Upper lobe of left lung (tissue), 4 donors: ENCODE data around the gene ZFP36L2.

Source experiments
- EP300 ChIP-seq, 4 donors: sonication (generic); formaldehyde crosslinking; IDR thresholded peaks; one replicate each; pipeline ENCODE4 v1.5.1; 2017; ENCODE audit warnings: antibody characterized with exemption in 4 of 4, control low read depth in 2 of 4
- POLR2A ChIP-seq, 4 donors: fragments of 450-650 bp; IDR thresholded peaks; one replicate each; pipeline ENCODE4 v1.5.1; 2016 to 2017; ENCODE audit warnings: antibody characterized with exemption in 4 of 4, mild to moderate bottlenecking in 2 of 4

DNA sequence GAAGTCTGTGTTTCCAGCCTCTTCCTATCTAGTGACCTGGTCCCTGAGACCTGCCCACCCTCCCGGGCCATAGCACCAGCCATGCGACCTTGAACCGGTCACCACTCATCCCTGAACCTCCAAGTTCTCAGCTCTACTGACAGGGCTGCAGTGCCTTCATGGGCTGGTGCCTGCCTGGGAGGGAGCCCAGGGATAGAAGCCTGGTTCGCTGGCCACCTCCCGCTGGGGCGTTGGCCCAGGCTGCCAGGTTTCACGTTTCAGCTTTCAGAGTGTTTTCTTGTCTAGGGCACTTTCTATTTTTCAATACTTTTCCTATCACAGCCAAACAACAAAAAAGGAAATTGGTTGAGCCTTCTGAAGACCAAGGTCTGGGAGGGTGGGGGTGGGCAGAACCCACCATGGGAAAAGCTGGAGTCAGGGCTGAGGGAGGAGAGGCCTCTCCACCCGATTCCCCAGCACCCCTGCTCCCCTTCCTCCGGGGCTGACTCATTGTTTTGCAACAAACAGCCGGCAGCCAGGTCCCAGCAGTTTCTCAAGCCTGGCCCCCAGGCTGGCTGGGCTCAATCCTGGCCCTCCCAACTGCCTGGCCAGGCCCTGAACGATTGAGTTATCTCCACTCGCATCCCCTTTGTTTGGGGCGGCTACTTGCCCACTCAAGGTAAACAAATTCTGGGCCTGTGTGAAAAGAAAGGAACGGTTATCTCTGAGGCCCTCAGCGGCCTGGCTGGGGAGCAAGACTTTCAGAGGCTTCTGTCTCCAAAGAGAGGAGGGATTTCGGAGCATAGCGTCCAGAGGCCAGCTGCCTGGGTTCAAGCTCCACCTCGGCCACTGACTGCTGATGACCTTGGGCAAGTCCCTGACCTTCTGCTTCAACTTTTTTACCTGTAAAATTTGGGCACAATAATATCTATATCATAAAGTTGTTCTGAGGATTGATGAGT is 47.5 kb downstream of the ZFP36L2 start:
- TF ChIP-seq POLR2A (IDR thresholded peaks at IDR 0.05) (peak in 1 of 4 donors; percentile 46), EP300 (IDR thresholded peaks at IDR 0.05) (no peak)
